Measurements from ENCODE around the gene PTPRT.

PTPRT gene

DNA sequence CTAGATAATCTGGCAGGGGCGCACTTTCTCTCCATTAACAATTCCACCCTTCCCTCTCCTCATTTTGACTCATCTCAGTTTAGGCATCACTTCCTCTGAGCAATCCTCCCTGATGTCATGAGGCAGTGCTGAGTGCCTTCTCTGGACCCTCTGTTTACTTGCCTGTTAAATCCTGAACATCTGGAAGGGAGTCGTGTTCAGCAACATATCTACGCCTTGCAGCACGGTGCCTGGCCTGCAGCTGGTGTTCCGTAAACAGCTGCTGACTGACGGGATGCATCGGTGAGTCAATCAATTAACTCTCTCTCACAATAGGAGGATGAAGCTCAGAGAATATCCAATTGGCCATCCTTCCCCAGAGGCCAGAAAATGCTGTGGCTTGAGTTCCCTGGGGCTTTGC lies 613.5 kb downstream of the PTPRT start:
- ChIA-PET CTCF (no interaction called here), POLR2A (no interaction called here)
- H3K4me3 ChIP-seq (ENCODE audit: low read depth, low read length), result no peak overlapping the region
- TF ChIP-seq PRDM1 (tag by site-specific recombination; IDR thresholded peaks at IDR 0.05) (no peak), ZNF585B (tag by site-specific recombination; IDR thresholded peaks at IDR 0.05) (no peak), ZNF157 (tag by site-specific recombination; IDR thresholded peaks at IDR 0.05) (no peak), ZNF335 (tag by site-specific recombination; conservative IDR thresholded peaks at IDR 0.05) (no peak), GFI1B (tag by site-specific recombination; IDR thresholded peaks at IDR 0.05) (no peak), ZSCAN23 (tag by site-specific recombination; IDR thresholded peaks at IDR 0.05) (no peak), ZNF24 (tag by site-specific recombination; IDR thresholded peaks at IDR 0.05) (no peak)
- no peaks in the 10 kb centered on the region for H3K36me3 ChIP-seq (ENCODE audit: control insufficient read depth in 2 of 2, insufficient read depth in 1 of 2, low read length in 2 of 2)
- no peaks in the 10 kb centered on the region for H3K4me1 ChIP-seq (ENCODE audit: control insufficient read depth, insufficient read depth, low read length)
- no peaks in the 10 kb centered on the region for H3K9me3 ChIP-seq (ENCODE audit: control insufficient read depth, insufficient read depth, low read depth, low read length)
- no peak overlapping the region for H3K27ac ChIP-seq (ENCODE audit: extremely low read depth, low read depth, low read length)

DNA sequence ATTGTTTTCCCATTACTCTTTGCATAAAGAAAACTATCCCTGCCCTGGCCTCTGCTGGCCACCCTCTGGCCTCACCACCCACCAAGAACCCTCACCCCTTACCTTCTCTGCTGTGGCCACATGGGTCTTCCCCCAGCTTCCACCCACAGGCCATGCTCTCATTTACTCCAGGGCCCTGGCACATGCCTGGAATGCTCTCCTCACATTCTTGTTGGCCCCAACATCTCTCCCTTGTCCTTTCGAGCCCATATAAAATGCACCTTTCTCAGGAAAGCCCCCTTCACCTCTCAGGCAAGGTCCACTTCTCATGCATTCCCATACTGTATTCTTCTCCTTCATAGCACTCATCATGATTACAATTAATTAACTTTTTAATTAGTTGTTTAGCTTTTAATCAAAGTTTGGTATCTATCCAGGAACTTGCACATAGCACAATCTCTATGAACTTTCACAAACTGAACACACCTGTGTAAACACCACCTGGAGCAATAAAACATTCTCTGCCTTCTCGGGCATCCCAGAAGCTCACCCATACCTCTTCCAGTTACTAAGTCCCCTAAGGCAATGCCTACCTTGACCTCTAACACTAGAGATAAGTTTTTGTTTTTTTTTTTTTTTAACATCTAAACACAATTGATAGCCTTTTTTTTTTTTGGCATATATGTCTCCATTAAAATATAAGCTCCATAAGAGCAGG lies 617.2 kb downstream of the PTPRT start:
- H3K36me3 ChIP-seq (ENCODE audit: control insufficient read depth in 2 of 2, insufficient read depth in 1 of 2, low read length in 2 of 2), result no peaks in the 10 kb centered on the region
- no peaks in the 10 kb centered on the region for H3K9me3 ChIP-seq (ENCODE audit: control insufficient read depth, insufficient read depth, low read depth, low read length)
- no peaks in the 10 kb centered on the region for H3K4me1 ChIP-seq (ENCODE audit: control insufficient read depth, insufficient read depth, low read length)
- no peak overlapping the region for H3K4me3 ChIP-seq (ENCODE audit: low read depth, low read length)
- CTCF ChIA-PET, result no interaction called here
- no peak overlapping the region for H3K27ac ChIP-seq (ENCODE audit: extremely low read depth, low read depth, low read length)
- POLR2A ChIA-PET, result interaction anchor here (0.6 kb wide), 1 partner anchor 11 kb away, joined by 3 read pairs; no protein-coding TSS in a partner anchor
- TF ChIP-seq TRIM28 (IDR thresholded peaks at IDR 0.05; ENCODE audit: borderline replicate concordance, low read length) (no peak), ZNF16 (tag by site-specific recombination; IDR thresholded peaks at IDR 0.05; ENCODE audit: low read depth) (no peak), FEZF1 (tag by site-specific recombination; IDR thresholded peaks at IDR 0.05) (no peak)
- TF ChIP-seq, protein P1, sequence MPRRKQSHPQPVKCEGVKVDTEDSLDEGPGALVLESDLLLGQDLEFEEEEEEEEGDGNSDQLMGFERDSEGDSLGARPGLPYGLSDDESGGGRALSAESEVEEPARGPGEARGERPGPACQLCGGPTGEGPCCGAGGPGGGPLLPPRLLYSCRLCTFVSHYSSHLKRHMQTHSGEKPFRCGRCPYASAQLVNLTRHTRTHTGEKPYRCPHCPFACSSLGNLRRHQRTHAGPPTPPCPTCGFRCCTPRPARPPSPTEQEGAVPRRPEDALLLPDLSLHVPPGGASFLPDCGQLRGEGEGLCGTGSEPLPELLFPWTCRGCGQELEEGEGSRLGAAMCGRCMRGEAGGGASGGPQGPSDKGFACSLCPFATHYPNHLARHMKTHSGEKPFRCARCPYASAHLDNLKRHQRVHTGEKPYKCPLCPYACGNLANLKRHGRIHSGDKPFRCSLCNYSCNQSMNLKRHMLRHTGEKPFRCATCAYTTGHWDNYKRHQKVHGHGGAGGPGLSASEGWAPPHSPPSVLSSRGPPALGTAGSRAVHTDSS (tag by site-specific recombination; IDR thresholded peaks at IDR 0.05), result no peak

DNA sequence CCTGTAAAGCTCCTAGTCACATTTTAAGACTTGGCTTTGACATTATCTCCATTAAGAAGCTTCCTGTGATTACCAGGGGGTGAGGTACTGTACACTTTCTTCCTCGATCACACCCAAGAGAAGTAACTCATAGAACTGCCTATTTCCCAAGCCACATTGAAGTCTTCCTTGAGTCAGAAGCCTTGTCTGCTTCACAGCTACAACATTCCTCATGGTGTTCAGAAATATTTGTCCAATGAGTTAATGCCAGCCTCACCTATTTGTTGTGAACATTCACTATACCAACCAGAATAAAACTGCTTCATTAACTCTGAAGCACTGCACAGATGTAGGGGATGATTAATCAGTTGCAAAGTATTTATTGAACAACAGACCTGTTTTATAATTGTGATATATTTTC lies 622.3 kb downstream of the PTPRT start:
- ChIA-PET CTCF (no interaction called here), POLR2A (no interaction called here)
- no peaks in the 10 kb centered on the region for H3K9me3 ChIP-seq (ENCODE audit: control insufficient read depth, insufficient read depth, low read depth, low read length)
- no peaks in the 10 kb centered on the region for H3K4me1 ChIP-seq (ENCODE audit: control insufficient read depth, insufficient read depth, low read length)
- TF ChIP-seq, protein P2, sequence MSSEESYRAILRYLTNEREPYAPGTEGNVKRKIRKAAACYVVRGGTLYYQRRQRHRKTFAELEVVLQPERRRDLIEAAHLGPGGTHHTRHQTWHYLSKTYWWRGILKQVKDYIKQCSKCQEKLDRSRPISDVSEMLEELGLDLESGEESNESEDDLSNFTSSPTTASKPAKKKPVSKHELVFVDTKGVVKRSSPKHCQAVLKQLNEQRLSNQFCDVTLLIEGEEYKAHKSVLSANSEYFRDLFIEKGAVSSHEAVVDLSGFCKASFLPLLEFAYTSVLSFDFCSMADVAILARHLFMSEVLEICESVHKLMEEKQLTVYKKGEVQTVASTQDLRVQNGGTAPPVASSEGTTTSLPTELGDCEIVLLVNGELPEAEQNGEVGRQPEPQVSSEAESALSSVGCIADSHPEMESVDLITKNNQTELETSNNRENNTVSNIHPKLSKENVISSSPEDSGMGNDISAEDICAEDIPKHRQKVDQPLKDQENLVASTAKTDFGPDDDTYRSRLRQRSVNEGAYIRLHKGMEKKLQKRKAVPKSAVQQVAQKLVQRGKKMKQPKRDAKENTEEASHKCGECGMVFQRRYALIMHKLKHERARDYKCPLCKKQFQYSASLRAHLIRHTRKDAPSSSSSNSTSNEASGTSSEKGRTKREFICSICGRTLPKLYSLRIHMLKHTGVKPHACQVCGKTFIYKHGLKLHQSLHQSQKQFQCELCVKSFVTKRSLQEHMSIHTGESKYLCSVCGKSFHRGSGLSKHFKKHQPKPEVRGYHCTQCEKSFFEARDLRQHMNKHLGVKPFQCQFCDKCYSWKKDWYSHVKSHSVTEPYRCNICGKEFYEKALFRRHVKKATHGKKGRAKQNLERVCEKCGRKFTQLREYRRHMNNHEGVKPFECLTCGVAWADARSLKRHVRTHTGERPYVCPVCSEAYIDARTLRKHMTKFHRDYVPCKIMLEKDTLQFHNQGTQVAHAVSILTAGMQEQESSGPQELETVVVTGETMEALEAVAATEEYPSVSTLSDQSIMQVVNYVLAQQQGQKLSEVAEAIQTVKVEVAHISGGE (tag by site-specific recombination; conservative IDR thresholded peaks at IDR 0.05; ENCODE audit: low read depth), result no peak
- TF ChIP-seq ZNF146 (tag by site-specific recombination; IDR thresholded peaks at IDR 0.05) (no peak), ZNF132 (tag by site-specific recombination; IDR thresholded peaks at IDR 0.05; ENCODE audit: borderline replicate concordance) (no peak), SCRT2 (tag by site-specific recombination; IDR thresholded peaks at IDR 0.05) (no peak), ZNF239 (tag by site-specific recombination; IDR thresholded peaks at IDR 0.05) (no peak), ZNF19 (tag by site-specific recombination; IDR thresholded peaks at IDR 0.05; ENCODE audit: low read depth) (no peak), ZNF776 (tag by site-specific recombination; IDR thresholded peaks at IDR 0.05; ENCODE audit: borderline replicate concordance) (no peak), ZBTB6 (tag by site-specific recombination; IDR thresholded peaks at IDR 0.05) (no peak)
- TF ChIP-seq, protein P3, sequence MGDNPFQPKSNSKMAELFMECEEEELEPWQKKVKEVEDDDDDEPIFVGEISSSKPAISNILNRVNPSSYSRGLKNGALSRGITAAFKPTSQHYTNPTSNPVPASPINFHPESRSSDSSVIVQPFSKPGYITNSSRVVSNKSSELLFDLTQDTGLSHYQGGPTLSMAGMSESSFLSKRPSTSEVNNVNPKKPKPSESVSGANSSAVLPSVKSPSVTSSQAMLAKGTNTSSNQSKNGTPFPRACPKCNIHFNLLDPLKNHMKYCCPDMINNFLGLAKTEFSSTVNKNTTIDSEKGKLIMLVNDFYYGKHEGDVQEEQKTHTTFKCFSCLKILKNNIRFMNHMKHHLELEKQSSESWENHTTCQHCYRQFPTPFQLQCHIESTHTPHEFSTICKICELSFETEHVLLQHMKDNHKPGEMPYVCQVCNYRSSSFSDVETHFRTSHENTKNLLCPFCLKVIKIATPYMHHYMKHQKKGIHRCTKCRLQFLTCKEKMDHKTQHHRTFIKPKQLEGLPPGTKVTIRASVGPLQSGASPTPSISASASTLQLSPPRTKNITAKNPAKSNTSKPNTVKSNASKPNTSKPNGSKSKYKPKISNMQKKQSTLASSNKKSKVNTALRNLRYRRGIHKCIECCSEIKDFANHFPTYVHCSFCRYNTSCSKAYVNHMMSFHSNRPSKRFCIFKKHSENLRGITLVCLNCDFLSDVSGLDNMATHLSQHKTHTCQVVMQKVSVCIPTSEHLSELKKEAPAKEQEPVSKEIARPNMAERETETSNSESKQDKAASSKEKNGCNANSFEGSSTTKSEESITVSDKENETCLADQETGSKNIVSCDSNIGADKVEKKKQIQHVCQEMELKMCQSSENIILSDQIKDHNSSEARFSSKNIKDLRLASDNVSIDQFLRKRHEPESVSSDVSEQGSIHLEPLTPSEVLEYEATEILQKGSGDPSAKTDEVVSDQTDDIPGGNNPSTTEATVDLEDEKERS (tag by site-specific recombination; IDR thresholded peaks at IDR 0.05), result no peak
- no peak overlapping the region for H3K4me3 ChIP-seq (ENCODE audit: low read depth, low read length)
- no peak overlapping the region for H3K27ac ChIP-seq (ENCODE audit: extremely low read depth, low read depth, low read length)
- no peaks in the 10 kb centered on the region for H3K36me3 ChIP-seq (ENCODE audit: control insufficient read depth in 2 of 2, insufficient read depth in 1 of 2, low read length in 2 of 2)
